GM20431 (cell line): Measurements from ENCODE around the gene AOPEP.

ENCODE experiments used
- in situ Hi-C: fragments of 300-500 bp; cut with MseI, MboI; formaldehyde crosslinking; loops from one replicate; pipeline ENCODE4 v1.15.0; 2020; ENCODE audit warnings: low sequenced_read_pairs; ENCODE audit not compliant: unreplicated experiment

Gene AOPEP

DNA sequence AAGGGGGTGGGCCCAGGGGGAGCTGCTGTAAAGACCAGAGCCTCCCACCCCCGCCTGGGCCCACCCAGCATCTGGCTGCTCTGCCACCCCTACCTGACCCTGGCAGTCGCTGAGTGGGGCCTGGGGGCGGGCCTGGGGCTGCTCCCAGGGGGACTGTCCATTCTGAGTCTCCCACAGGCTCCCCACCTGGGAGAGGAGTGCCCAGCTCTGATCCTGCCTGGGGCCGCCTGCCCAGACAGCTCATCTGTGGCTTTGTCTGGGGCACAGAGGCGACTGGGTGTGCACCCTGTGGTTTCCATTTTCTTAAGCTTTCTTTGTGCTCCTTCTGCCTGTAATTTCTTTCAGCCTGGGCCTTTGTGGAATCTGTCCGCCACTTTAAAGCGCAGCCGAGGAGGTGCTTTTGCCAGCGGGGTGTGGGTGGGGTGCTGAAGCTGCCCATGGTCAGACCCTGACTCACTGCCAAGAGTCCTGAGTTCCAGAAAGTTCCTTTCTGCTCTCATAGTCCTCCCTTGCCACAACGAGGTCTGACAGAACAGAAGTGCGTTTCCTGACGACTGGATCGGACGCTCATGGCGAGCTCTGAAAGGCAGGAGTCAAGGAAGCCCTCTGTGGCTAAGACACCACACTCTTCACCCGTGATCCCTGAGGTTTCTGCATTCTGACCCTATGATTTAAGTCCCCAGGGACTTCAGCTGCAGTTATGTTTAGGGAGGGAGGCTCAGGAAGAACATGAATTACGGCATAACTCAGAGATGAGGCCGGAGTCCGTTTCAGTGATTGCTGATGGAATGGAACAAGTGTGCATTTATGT, 366.0 kb downstream of the AOPEP start:
- in situ Hi-C loops: no loop called here

GRCh38 chr9:95093586-95093985, 367.1 kb downstream of the AOPEP start:
- in situ Hi-C loops: no loop called here

GRCh38 chr9:95094002-95094401, 367.5 kb downstream of the AOPEP start:
- in situ Hi-C loops: no loop called here

DNA sequence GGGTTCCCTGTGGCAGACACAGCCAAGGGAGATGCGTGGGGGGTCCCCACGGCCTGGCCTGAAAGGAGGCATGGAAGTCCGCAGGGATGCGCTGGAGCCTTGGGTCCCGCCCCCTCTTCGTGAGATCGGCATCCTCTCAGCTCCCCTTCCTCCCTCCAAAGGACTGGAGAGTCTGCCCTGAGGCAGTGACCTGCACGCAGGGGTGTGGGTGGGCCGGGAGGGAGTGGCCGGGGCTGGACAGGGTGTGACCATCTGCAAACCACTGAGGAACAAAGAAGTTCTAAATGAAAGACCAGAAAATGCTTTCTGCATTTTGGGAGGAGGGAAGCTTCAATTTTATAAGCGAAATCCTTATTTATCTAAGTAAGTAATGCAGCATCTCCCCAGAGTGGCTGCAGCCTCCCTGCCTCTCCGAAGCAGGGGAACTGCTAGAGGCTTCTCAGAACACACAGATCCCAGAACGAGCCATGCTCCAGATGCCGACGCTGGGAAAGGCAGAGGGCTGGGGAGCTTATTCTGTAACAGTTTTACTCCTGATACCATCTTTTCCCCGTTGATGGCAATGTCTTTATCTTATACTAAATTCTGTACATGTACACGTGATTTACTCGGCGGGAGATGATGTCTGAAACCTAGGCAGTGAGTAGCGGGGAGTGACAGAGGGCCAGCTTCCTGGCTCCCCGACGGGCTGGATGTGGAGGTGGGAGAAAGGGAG, 369.3 kb downstream of the AOPEP start:
- in situ Hi-C loops: no loop called here

DNA sequence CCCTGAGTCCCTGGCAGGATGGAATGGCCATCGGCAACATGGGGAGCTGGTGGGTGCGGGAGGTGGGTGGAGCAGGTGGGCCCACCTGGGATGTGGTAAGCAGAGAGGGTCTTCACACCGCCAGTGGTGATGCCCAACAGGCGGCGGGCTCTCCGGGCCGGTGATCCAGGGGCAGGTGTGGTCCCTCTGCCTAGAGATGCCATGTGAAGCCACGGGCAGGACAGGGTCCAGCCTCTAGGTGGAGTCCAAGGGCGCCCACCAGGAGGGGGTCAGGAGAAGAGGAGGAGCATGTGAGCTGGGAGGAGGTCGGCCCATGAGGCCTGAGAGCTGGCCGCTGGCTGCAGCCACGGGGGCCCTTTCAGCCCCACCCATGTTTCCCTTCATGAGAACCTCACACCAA, 369.9 kb downstream of the AOPEP start:
- in situ Hi-C loops: no loop called here

DNA sequence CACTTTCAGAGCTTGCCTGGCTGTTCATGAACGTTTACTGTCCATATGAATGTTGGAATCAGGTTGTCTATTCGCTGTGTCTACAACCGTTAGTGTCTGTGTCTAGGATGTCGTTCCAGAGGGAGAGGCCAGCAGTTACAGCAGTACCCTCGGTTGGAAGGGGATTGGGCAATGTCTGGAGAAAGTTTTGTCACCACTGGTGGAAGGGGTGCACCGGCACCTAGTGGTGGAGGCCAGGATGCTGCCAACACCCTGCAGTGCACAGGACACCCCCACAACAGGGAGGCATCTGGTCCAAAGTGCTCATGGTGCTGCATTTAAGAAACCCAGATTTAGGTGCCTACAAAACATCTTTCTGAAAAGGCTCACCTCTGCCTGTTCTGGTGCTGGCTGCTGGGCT, 370.3 kb downstream of the AOPEP start:
- in situ Hi-C loops: no loop called here

DNA sequence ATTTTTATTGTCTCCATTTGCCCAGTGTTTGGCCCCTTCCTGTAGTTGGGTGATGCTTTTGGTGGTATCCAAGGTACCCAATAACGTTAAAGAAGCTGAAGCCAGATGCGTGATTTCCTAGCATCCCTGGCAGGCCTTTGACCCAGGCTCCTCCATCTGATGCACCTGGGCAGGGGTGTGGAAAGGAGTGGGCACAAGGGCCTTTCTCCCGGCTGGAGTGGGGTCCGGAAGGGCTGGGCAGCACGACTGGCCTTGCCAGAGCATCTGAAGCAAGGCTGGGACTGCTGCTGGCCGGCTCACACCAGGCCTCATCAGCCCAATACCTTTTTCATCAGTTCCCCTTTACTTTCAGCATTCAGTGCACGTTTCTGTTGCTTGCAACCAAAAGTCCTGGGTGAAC, 370.8 kb downstream of the AOPEP start:
- in situ Hi-C loops: no loop called here

GRCh38 chr9:95098391-95098921, 372.0 kb downstream of the AOPEP start:
- in situ Hi-C loops: no loop called here

GRCh38 chr9:95099321-95100070, 373.0 kb downstream of the AOPEP start:
- in situ Hi-C loops: loop anchor here (25.0 kb wide), 1 partner anchor 312 kb away; no protein-coding TSS in a partner anchor

GRCh38 chr9:95100071-95100627, 373.6 kb downstream of the AOPEP start:
- in situ Hi-C loops: loop anchor here (25.0 kb wide), 1 partner anchor 313 kb away; no protein-coding TSS in a partner anchor

DNA sequence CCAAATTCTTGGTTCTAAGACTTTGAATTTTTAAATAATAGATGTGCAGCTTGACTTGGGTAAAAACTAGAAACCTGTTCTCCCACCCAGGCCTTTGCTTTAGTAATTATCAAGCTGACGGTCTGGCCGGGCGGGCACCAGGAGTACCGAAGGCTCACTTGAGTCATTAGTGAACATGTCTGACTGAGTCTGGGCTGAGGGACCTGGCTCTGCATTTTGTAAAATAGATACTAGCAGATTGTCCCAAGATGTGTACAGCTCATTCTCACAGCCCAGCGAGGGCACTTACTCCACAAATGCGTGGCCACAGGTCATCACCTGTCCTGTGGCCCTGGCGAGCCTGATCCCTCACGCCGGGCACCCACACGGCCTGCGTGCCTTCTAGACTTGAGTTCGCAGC, 374.8 kb downstream of the AOPEP start:
- in situ Hi-C loops: loop anchor here (25.0 kb wide), 1 partner anchor 314 kb away; no protein-coding TSS in a partner anchor

- in situ Hi-C loops: loop anchor here (25.0 kb wide), 1 partner anchor 315 kb away; no protein-coding TSS in a partner anchor
These were observed 375.5 kb downstream of the AOPEP start for GRCh38 chr9:95102001-95102433.

DNA sequence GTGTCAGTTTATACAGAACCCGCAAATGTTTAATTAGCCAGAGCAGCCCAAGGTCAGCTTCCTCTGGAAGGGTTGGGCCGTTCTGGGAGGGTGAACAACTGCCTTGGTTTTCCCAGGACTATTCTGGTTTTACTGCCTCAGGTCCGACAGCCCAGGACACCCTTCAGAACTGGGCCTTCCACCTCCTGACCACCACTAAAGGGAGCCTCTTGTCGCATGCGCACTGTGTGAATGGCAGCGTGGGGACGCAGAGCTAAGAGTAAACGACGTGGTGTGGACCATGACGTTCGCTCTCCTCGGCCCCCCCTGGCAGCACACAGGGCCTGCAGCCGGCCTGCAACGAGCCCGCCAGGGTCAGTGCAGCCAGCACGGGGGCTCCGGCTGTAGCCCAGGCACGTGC, 376.1 kb downstream of the AOPEP start:
- in situ Hi-C loops: loop anchor here (25.0 kb wide), 1 partner anchor 315 kb away; no protein-coding TSS in a partner anchor

DNA sequence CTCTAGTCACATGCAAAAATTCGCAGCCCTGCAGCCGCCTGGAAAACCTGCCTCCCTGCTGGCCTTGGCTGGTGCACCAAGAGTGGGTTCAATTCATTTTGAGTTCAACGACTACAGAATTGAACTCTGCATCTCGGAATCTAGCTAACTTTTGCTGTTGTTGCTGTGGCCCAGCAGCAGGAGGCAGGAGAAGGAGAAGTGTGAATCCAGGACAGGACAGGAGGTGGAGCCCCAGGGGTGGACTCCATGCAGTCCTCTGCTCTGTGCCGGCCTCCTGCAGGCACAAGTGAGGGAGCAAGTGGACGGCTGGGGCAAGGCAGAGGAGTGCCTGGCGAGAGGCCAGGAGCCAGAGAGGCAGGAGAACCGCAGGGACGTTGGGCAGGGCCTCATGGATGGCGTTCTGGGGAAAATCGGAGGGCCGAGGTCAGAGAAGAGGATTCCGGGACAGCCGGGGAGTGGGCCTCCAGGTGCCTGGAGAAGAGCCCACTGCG, 376.8 kb downstream of the AOPEP start:
- in situ Hi-C loops: loop anchor here (25.0 kb wide), 1 partner anchor 316 kb away; no protein-coding TSS in a partner anchor

DNA sequence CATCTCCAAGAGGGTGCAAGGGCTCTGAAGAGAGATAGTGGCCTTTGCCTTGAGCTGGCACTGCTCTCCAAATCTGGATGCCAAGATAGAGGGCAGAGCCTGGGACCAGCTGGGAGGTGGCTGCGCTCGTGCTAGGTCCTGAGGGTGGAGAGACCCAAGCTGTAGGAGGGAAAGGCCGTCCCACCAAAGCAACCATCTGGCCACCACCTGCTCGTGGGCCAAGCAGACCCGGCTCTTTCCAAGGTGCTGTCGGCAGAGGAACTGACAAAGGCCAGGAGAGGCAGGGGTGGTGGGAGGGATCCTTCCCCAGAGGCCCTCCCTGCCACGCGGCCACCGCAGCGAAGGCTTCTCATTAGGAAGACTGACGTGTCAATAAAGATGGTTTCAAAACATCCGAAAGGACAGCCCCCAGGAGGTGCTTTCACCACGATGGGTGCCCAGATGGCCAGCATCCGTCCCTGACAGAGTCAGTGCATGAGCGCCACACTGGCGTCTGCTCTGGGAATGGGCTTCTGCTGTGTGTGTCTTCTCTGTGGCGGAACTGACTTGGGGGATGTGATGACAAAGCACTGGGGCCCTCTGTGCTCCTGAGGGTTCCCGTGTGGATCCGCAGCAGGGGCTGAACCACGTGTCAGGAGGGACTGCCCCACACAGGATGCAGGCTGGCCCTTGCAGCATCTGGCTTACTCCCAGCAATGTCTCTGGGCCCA, 377.5 kb downstream of the AOPEP start:
- in situ Hi-C loops: loop anchor here (25.0 kb wide), 1 partner anchor 317 kb away; no protein-coding TSS in a partner anchor

DNA sequence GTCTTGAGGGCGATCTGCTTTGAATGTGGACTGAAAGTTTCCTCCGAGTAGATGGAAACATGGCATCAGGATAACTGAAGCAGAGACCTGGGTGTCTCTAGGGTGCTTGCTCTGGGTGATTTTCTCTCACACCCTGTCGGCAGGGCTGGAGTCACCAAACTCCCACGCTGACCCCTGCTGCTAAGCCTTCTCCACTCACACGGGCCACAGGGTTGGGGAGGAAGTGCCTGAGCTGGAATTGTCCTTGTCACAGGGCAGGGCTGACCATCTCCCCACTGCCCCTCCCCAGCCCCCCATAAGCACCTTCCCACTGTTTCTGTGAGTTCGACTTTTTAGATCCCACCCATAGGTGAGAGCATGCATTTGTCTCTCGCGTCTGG, 378.1 kb downstream of the AOPEP start:
- in situ Hi-C loops: loop anchor here (25.0 kb wide), 1 partner anchor 317 kb away; no protein-coding TSS in a partner anchor

DNA sequence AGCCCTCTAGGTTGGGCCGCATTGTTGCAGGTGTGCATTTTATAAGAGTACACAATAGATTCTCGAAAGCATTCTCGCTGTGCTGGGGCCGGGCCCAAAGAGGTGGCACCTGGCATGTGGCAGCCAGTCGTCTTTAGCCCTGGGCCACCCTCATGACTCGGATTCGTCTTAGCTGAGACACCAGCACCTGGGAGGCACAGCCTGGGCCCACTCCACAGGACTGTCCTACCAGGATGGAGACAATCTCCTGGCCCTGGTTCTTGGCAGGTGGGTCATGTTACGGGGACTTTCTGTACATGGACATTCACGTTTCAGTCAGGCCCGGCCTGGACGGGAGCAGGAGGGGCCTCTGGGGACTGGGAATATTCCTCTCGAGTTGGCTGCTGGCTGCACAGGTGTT, 378.5 kb downstream of the AOPEP start:
- in situ Hi-C loops: loop anchor here (25.0 kb wide), 1 partner anchor 318 kb away; no protein-coding TSS in a partner anchor

- in situ Hi-C loops: loop anchor here (25.0 kb wide), 1 partner anchor 318 kb away; no protein-coding TSS in a partner anchor
These were observed 379.2 kb downstream of the AOPEP start for GRCh38 chr9:95105519-95106287.
